ENCODE data around the gene BEST3.

Gene BEST3

GRCh38 chr12:69653703-69654102 is 45.4 kb downstream of the BEST3 start:
- Histone ChIP-seq H3K9me3 (ENCODE audit: control insufficient read depth, low read length) (no peaks in the 10 kb centered on the region), H3K4me3 (ENCODE audit: insufficient read depth, low read depth, low read length) (no peak overlapping the region), H3K36me3 (ENCODE audit: control insufficient read depth, insufficient read depth, low read length) (no peaks in the 10 kb centered on the region), H3K27me3 (ENCODE audit: control insufficient read depth, insufficient read depth, low read length, poor library complexity, severe bottlenecking) (no peaks in the 10 kb centered on the region), H3K27ac (ENCODE audit: insufficient read depth, low read depth, low read length, poor library complexity, severe bottlenecking) (no peak overlapping the region), H3K4me1 (ENCODE audit: control insufficient read depth, insufficient read depth, low read length) (no peaks in the 10 kb centered on the region)
- 83 to 87% methylated on average over 8 of the region's 8 CpGs for whole genome bisulfite sequencing, 2 experiments

DNA sequence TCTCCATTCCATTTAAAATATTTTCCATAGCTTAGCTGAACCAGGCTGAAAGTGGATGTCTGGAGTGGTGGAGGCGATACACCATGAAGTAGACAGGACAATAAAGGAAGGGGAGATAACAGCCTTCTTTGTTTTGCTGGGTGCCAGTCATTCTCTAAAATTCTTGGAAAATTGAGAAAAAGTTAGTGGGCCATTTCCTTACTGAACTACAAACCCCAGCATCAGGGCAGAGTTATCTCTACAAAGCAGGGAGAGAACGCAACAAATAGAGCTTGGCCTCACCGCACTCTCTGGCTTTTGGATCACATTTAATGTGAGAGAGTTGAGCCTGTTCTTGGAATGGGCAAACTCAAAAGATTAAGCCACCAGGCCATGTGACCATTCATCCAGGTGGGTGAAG is 47.2 kb downstream of the BEST3 start:
- WGBS, 2 experiments = 93 to 98% methylated on average over 3 of the region's 3 CpGs
- Histone ChIP-seq H3K4me1 (ENCODE audit: control insufficient read depth, insufficient read depth, low read length) (no peaks in the 10 kb centered on the region), H3K27me3 (ENCODE audit: control insufficient read depth, insufficient read depth, low read length, poor library complexity, severe bottlenecking) (no peaks in the 10 kb centered on the region)

GRCh38 chr12:69649529-69649928 is 49.6 kb downstream of the BEST3 start:
- Histone ChIP-seq H3K9me3 (ENCODE audit: control insufficient read depth, low read length) (no peaks in the 10 kb centered on the region), H3K4me3 (ENCODE audit: insufficient read depth, low read depth, low read length) (no peak overlapping the region), H3K27me3 (ENCODE audit: control insufficient read depth, insufficient read depth, low read length, poor library complexity, severe bottlenecking) (no peaks in the 10 kb centered on the region), H3K4me1 (ENCODE audit: control insufficient read depth, insufficient read depth, low read length) (no peaks in the 10 kb centered on the region), H3K36me3 (ENCODE audit: control insufficient read depth, insufficient read depth, low read length) (no peaks in the 10 kb centered on the region), H3K27ac (ENCODE audit: insufficient read depth, low read depth, low read length, poor library complexity, severe bottlenecking) (no peak overlapping the region)
- 75 to 82% methylated on average over 4 of the region's 4 CpGs for WGBS, 2 experiments

More for the DNA sequence above, 47.2 kb downstream of the BEST3 start:
- Histone ChIP-seq H3K4me3 (ENCODE audit: insufficient read depth, low read depth, low read length) (no peak overlapping the region), H3K27ac (ENCODE audit: insufficient read depth, low read depth, low read length, poor library complexity, severe bottlenecking) (no peak overlapping the region), H3K36me3 (ENCODE audit: control insufficient read depth, insufficient read depth, low read length) (no peaks in the 10 kb centered on the region), H3K9me3 (ENCODE audit: control insufficient read depth, low read length) (no peaks in the 10 kb centered on the region)

DNA sequence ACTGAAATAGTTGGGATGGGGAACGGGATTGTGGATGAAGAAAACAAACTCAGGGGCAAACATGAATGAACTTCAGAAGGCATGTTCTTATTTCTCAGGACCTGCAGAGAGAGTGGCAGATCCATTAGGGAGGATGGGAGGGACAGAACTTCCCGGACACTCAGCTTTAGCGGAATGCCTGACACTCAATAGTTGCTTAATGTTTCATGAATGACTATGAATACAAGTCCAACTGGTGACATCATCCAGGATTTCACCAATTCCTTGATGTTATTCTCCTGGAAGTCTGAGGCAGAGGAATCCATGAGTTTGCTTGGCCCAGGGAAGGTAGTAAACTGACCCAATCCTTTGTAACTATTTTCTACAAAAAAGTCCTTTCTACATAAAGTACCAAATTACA is 50.6 kb downstream of the BEST3 start:
- H3K9me3 ChIP-seq (ENCODE audit: control insufficient read depth, low read length) = no peaks in the 10 kb centered on the region
- no peaks in the 10 kb centered on the region for H3K36me3 ChIP-seq (ENCODE audit: control insufficient read depth, insufficient read depth, low read length)
- no peak overlapping the region for H3K4me3 ChIP-seq (ENCODE audit: insufficient read depth, low read depth, low read length)
- no peaks in the 10 kb centered on the region for H3K27me3 ChIP-seq (ENCODE audit: control insufficient read depth, insufficient read depth, low read length, poor library complexity, severe bottlenecking)
- no peak overlapping the region for H3K27ac ChIP-seq (ENCODE audit: insufficient read depth, low read depth, low read length, poor library complexity, severe bottlenecking)
- H3K4me1 ChIP-seq (ENCODE audit: control insufficient read depth, insufficient read depth, low read length) = no peaks in the 10 kb centered on the region
- 92 to 97% methylated on average over 3 of the region's 3 CpGs for WGBS, 2 experiments

DNA sequence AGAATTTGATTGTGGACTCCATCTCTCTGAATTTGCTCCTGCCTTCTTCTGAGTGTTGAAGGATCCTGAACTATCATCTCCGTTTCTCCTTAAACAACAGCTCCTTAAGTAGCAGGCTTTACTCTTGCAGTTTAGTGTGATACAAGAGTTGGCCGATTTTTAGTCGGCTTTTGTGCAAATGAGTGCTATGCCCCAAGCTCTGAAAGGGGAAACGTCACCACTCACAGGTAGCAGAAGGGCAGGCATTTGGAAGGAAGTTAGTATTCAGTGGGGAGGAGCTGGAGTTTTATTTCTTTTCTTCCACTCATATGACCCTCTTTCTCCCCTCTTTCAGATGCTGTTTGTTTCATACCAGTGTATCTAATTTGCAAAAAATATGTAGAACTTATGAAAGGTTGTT is 51.9 kb downstream of the BEST3 start:
- H3K27me3 ChIP-seq (ENCODE audit: control insufficient read depth, insufficient read depth, low read length, poor library complexity, severe bottlenecking) = no peaks in the 10 kb centered on the region
- H3K4me1 ChIP-seq (ENCODE audit: control insufficient read depth, insufficient read depth, low read length) = no peaks in the 10 kb centered on the region
- 56 to 59% methylated on average over 4 of the region's 4 CpGs for WGBS, 2 experiments
- no peaks in the 10 kb centered on the region for H3K36me3 ChIP-seq (ENCODE audit: control insufficient read depth, insufficient read depth, low read length)
- H3K27ac ChIP-seq (ENCODE audit: insufficient read depth, low read depth, low read length, poor library complexity, severe bottlenecking) = no peak overlapping the region
- H3K4me3 ChIP-seq (ENCODE audit: insufficient read depth, low read depth, low read length) = no peak overlapping the region
- H3K9me3 ChIP-seq (ENCODE audit: control insufficient read depth, low read length) = no peaks in the 10 kb centered on the region

GRCh38 chr12:69645031-69645430 is 54.1 kb downstream of the BEST3 start:
- Histone ChIP-seq H3K36me3 (ENCODE audit: control insufficient read depth, insufficient read depth, low read length) (no peaks in the 10 kb centered on the region), H3K4me3 (ENCODE audit: insufficient read depth, low read depth, low read length) (no peak overlapping the region), H3K9me3 (ENCODE audit: control insufficient read depth, low read length) (no peaks in the 10 kb centered on the region), H3K4me1 (ENCODE audit: control insufficient read depth, insufficient read depth, low read length) (no peaks in the 10 kb centered on the region), H3K27me3 (ENCODE audit: control insufficient read depth, insufficient read depth, low read length, poor library complexity, severe bottlenecking) (no peaks in the 10 kb centered on the region), H3K27ac (ENCODE audit: insufficient read depth, low read depth, low read length, poor library complexity, severe bottlenecking) (no peak overlapping the region)
- 100% methylated on average over 1 to 2 of the region's 2 CpGs for whole genome bisulfite sequencing, 2 experiments

DNA sequence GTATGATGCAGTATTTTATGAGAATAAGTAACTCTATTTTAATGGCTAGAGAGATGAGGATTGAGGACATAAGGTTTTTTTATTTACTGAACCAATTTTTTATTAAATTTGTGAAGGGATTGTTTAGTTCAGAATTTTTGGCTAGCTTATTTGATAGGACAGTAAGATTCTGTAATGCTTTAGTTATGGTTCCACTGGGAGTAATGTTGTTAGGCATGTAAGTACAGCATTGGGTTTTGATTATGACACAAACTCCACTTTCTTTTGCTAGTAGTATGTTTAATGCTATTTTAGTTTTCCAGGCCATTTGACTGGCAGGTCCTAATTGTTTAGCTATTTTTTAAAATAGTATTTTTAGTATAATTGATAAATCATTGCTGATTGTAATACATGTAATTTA is 54.6 kb downstream of the BEST3 start:
- H3K27me3 ChIP-seq (ENCODE audit: control insufficient read depth, insufficient read depth, low read length, poor library complexity, severe bottlenecking) = no peaks in the 10 kb centered on the region
- H3K27ac ChIP-seq (ENCODE audit: insufficient read depth, low read depth, low read length, poor library complexity, severe bottlenecking) = no peak overlapping the region
- H3K4me1 ChIP-seq (ENCODE audit: control insufficient read depth, insufficient read depth, low read length) = no peaks in the 10 kb centered on the region
- no peak overlapping the region for H3K4me3 ChIP-seq (ENCODE audit: insufficient read depth, low read depth, low read length)
- H3K9me3 ChIP-seq (ENCODE audit: control insufficient read depth, low read length) = no peaks in the 10 kb centered on the region
- no peaks in the 10 kb centered on the region for H3K36me3 ChIP-seq (ENCODE audit: control insufficient read depth, insufficient read depth, low read length)

DNA sequence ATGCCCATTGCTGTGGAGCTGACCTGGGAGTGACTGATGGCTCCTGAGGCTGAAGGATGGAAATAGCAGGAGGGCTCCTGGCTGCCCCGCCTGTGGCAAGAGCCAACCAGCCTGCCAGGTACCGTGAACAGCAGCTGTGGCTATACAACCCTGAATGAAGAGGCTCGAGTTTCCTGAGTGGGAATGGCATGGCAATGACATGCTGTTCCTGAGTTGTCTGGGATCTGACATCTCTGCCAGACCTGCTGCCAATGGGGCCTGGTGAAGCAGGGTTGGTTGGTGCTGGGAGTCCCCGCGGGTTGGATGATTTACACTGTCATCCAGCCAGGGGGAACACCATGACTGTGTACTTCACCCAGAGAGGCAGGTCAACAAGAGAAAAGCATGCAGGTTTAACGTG is 56.6 kb downstream of the BEST3 start:
- H3K4me3 ChIP-seq (ENCODE audit: insufficient read depth, low read depth, low read length) = no peak overlapping the region
- 90 to 94% methylated on average over 6 of the region's 6 CpGs for WGBS, 2 experiments
- H3K4me1 ChIP-seq (ENCODE audit: control insufficient read depth, insufficient read depth, low read length) = no peaks in the 10 kb centered on the region
- H3K36me3 ChIP-seq (ENCODE audit: control insufficient read depth, insufficient read depth, low read length) = no peaks in the 10 kb centered on the region
- no peak overlapping the region for H3K27ac ChIP-seq (ENCODE audit: insufficient read depth, low read depth, low read length, poor library complexity, severe bottlenecking)
- no peaks in the 10 kb centered on the region for H3K9me3 ChIP-seq (ENCODE audit: control insufficient read depth, low read length)
- no peaks in the 10 kb centered on the region for H3K27me3 ChIP-seq (ENCODE audit: control insufficient read depth, insufficient read depth, low read length, poor library complexity, severe bottlenecking)

- WGBS, 2 experiments = 92% methylated on average over 7 of the region's 7 CpGs
- H3K9me3 ChIP-seq (ENCODE audit: control insufficient read depth, low read length) = no peaks in the 10 kb centered on the region
- no peaks in the 10 kb centered on the region for H3K27me3 ChIP-seq (ENCODE audit: control insufficient read depth, insufficient read depth, low read length, poor library complexity, severe bottlenecking)
- no peaks in the 10 kb centered on the region for H3K36me3 ChIP-seq (ENCODE audit: control insufficient read depth, insufficient read depth, low read length)
- H3K27ac ChIP-seq (ENCODE audit: insufficient read depth, low read depth, low read length, poor library complexity, severe bottlenecking) = no peak overlapping the region
- H3K4me3 ChIP-seq (ENCODE audit: insufficient read depth, low read depth, low read length) = no peak overlapping the region
- no peaks in the 10 kb centered on the region for H3K4me1 ChIP-seq (ENCODE audit: control insufficient read depth, insufficient read depth, low read length)
Measured at GRCh38 chr12:69641546-69641945, 57.6 kb downstream of the BEST3 start.

- no peak overlapping the region for H3K4me3 ChIP-seq (ENCODE audit: insufficient read depth, low read depth, low read length)
- no peaks in the 10 kb centered on the region for H3K4me1 ChIP-seq (ENCODE audit: control insufficient read depth, insufficient read depth, low read length)
- H3K27me3 ChIP-seq (ENCODE audit: control insufficient read depth, insufficient read depth, low read length, poor library complexity, severe bottlenecking) = no peaks in the 10 kb centered on the region
- no peak overlapping the region for H3K27ac ChIP-seq (ENCODE audit: insufficient read depth, low read depth, low read length, poor library complexity, severe bottlenecking)
- WGBS, 2 experiments = 32% methylated on average over 9 to 10 of the region's 12 CpGs
- H3K9me3 ChIP-seq (ENCODE audit: control insufficient read depth, low read length) = no peaks in the 10 kb centered on the region
- H3K36me3 ChIP-seq (ENCODE audit: control insufficient read depth, insufficient read depth, low read length) = no peaks in the 10 kb centered on the region
Measured at GRCh38 chr12:69639400-69640016, 59.6 kb downstream of the BEST3 start.

DNA sequence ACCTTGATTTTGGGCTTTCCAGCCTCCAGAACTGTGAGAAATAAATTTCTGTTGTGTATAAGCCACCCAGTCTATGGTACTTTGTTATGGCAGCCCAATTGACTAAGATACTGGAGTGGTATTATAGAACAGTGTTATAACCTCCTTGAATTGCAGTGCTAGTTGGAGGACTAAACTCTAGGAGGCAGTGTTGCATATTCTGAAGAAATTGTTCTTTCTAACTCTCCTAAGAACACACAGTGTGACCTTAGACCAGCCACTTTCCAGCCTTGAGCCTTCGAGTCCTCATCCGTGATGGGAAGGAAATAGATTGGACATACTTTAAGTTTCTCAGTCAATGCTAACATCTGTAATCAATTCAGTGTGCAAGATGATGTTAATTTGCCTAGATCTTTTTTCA is 66.0 kb downstream of the BEST3 start:
- no peaks in the 10 kb centered on the region for H3K36me3 ChIP-seq (ENCODE audit: control insufficient read depth, insufficient read depth, low read length)
- no peaks in the 10 kb centered on the region for H3K4me1 ChIP-seq (ENCODE audit: control insufficient read depth, insufficient read depth, low read length)
- H3K4me3 ChIP-seq (ENCODE audit: insufficient read depth, low read depth, low read length) = no peak overlapping the region
- no peak overlapping the region for H3K27ac ChIP-seq (ENCODE audit: insufficient read depth, low read depth, low read length, poor library complexity, severe bottlenecking)
- WGBS, 2 experiments = 86 to 91% methylated on average over 2 of the region's 2 CpGs
- no peaks in the 10 kb centered on the region for H3K27me3 ChIP-seq (ENCODE audit: control insufficient read depth, insufficient read depth, low read length, poor library complexity, severe bottlenecking)
- H3K9me3 ChIP-seq (ENCODE audit: control insufficient read depth, low read length) = no peaks in the 10 kb centered on the region

Measured in ectodermal cell (in vitro differentiated cells).